Pons (tissue), 1 donor: Measurements from ENCODE around the gene IFFO2.

ENCODE experiments used
- DNase-seq: peaks from one replicate; pipeline ENCODE4 v3.0.0-alpha.2; 2016; ENCODE audit warnings: low spot score

The IFFO2 gene

GRCh38 chr1:18919197-18919905 is 37.1 kb downstream of the IFFO2 start:
- DNase-seq, result no peak

- DNase-seq, result no peak
These were observed 38.1 kb downstream of the IFFO2 start for GRCh38 chr1:18918417-18918816.

- DNase-seq, result no peak
These were observed 39.2 kb downstream of the IFFO2 start for GRCh38 chr1:18917071-18917799.

DNA sequence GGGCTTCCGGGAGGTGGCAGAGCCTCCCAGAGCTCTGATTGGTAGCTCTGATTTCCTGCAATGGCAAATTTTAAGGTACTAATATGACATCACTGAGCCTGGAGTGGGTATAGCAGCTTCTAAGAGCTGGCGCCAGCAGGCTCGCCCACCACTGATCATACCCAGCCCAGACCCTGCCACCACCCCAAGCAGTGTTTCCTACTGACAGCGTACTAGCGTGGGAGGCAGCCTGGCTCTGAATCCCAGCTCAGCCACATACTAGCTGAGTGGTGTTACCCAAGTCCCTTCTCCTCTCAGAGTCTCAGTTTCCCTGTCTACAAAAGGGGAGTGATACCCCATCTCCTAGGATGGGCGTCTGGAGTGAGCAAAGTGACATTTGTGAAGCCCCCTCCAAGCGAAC is 41.1 kb downstream of the IFFO2 start:
- no peak for DNase-seq

DNA sequence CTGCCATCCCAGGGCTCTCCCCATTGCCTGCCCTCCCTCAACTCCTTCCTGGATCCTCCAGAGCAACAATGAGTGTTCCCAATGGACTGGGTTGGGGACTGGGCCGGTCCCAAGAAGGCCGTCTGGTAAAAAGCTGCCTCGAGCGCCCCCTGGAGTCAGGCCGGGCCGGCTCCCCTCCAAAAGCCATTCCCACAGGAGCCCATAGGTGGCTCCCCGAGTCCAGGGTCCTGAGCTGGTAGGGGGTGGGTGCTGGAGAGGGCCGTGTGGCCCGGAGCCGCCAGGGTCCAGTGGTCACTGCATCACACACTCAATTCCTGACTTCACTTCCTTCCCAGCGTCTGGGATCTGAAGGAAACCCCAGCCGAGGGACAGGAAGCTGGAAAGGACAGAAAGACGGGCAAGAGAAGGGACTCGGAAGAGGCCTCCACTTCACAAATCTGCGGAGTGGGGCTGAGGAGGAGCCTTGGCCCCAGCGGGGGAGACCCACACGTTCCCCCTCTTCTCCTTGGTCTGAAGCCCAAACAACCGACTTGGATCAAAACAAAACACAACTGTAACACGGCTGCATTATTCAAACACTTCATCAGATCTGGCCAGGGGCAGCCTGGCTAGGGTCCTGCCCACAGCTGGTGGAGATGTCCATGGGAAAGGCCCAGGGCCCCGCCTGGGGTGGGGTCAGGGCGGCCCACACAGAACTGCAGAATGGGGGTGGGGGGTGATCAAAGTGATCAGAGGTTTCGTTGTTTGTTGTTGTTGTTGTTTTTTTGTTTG is 43.2 kb downstream of the IFFO2 start:
- peak; percentile 77 for DNase-seq

- no peak for DNase-seq
These were observed 43.9 kb downstream of the IFFO2 start for GRCh38 chr1:18912550-18912949.

DNA sequence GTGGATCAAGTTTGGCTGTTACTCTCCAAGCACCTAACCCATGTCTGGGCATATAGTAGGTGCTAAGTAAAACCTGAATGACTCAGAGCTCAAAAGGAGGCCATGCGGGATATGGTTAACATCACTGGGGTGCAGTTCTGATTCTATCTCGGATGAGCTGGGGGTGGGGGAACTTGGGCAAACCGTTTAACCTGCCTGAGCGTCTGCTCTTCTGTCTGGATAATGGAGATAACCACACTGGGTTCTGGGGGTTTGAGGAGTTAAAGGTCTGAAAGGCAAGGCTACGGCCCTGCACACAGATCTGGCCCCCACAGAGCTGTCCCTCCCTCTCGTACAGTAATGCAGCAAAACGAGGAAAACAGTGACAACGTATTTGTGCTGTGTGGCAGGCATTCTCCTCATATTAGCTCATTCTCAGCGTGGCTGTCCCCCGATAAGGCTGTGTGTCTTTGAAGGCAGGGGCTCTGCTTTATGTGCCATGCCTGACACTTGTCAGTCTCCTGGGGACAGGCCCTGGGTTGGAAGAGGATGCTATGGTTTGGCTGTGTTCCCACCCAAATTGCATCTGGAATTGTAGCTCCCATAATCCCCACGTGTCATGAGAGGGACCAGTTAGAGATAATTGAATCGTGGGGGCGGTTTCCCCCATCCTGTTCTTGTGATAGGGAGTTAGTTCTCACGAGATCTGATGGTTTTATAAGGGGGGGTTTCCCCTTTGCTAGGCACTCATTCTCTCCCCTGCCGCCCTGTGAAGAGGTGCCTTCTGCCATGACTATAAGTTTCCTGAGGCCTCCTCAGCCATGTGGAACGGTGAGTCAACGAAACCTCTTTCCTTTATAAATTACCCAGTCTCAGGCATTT is 47.3 kb downstream of the IFFO2 start:
- no peak for DNase-seq

GRCh38 chr1:18907917-18908845 is 48.3 kb downstream of the IFFO2 start:
- DNase-seq, result peak; percentile 35

- peak; percentile 80 for DNase-seq
These were observed 49.2 kb downstream of the IFFO2 start for GRCh38 chr1:18907021-18907916.

DNA sequence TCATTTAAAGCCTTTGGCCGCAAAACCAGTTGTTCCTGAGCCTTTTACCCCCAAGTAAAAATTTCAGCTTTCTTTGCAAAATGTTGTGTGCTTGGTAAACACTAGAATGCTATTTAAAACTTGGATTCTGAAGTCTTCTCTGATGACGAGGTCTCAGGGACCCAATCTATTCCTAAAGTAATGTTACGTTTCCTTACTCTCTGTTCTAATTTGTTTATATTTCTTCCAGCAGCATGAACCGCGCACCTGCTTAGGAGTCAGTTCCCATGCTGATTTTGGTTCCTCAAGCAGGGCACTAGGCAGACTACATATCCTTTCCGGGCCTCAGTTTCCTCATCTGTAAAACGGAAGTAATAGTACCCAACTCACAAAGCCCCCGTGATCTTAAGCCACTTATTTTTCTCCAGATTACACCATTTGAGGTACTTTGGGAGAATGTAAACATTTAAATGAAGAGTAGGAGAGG is 53.2 kb downstream of the IFFO2 start:
- DNase-seq, result no peak

GRCh38 chr1:18902523-18903290 is 53.8 kb downstream of the IFFO2 start, which contains the start of gene ALDH4A1:
Gene ALDH4A1, minus strand, starts transcription at chr1:18902555. Its CDS starts 32 bp downstream, at chr1:18902523.
- peak; percentile 98 for DNase-seq

GRCh38 chr1:18901952-18902522 is 54.4 kb downstream of the IFFO2 start:
- no peak for DNase-seq

GRCh38 chr1:18901147-18901951 is 55.1 kb downstream of the IFFO2 start:
- no peak for DNase-seq

GRCh38 chr1:18900303-18900841 is 56.1 kb downstream of the IFFO2 start:
- no peak for DNase-seq

- DNase-seq, result no peak
These were observed 57.0 kb downstream of the IFFO2 start for GRCh38 chr1:18899363-18900049.

- no peak for DNase-seq
These were observed 57.9 kb downstream of the IFFO2 start for GRCh38 chr1:18898567-18898966.

DNA sequence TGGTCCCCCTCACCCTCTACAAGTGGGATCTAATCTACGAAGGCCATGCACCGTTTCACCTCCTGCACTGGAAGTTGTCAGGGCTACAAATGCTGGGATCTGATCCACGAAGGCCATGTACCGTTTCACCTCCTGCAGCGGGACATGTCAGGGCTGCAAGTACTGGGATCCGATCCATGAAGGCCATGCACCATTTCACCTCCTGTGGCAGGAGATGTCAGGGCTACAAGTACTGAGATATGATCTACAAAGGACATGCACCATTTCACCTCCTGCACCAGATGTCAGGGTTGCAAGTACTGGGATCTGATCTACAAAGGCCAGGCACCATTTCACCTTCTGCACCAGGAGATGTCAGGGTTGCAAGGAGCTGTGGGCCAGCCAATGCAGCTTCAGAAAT is 61.2 kb downstream of the IFFO2 start:
- no peak for DNase-seq
